ENCODE data around the gene BAIAP2L1.
"Not testable (repeated sequence)": the region's sequence is repeated elsewhere in the genome, so short reads cannot be mapped to it uniquely, and the experiment has no call there.

DNA sequence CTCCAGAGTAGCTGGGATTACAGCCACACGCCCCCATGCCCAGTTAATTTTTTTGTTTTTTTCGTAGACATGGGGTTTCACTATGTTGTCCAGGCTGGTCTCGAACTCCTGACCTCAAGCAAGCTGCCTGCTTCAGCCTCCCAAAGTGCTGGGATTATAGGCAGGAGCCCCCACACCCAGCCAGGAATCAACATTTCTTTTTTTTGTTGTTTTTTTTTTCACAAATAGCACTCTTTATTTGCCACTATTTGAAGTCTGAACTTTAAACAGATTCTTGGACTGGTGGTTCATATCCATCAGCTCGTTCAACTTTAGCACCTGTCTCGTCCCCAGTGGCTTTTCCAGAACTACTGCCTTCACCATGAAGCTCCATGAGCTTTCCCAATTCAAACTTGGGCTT, 15.4 kb downstream of the BAIAP2L1 start:
- TF ChIP-seq, protein P1, sequence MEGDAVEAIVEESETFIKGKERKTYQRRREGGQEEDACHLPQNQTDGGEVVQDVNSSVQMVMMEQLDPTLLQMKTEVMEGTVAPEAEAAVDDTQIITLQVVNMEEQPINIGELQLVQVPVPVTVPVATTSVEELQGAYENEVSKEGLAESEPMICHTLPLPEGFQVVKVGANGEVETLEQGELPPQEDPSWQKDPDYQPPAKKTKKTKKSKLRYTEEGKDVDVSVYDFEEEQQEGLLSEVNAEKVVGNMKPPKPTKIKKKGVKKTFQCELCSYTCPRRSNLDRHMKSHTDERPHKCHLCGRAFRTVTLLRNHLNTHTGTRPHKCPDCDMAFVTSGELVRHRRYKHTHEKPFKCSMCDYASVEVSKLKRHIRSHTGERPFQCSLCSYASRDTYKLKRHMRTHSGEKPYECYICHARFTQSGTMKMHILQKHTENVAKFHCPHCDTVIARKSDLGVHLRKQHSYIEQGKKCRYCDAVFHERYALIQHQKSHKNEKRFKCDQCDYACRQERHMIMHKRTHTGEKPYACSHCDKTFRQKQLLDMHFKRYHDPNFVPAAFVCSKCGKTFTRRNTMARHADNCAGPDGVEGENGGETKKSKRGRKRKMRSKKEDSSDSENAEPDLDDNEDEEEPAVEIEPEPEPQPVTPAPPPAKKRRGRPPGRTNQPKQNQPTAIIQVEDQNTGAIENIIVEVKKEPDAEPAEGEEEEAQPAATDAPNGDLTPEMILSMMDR (conservative IDR thresholded peaks at IDR 0.05 in 1 of 2, IDR thresholded peaks at IDR 0.05 in 1 of 2; ENCODE audit: low read depth in 1 of 2, low read length in 2 of 2): not testable (repeated sequence)
- TF ChIP-seq EZH2 (IDR thresholded peaks at IDR 0.05; ENCODE audit: low read length, missing control alignments): not testable (repeated sequence)
